ENCODE measurements around the gene CAMKMT.

DNA sequence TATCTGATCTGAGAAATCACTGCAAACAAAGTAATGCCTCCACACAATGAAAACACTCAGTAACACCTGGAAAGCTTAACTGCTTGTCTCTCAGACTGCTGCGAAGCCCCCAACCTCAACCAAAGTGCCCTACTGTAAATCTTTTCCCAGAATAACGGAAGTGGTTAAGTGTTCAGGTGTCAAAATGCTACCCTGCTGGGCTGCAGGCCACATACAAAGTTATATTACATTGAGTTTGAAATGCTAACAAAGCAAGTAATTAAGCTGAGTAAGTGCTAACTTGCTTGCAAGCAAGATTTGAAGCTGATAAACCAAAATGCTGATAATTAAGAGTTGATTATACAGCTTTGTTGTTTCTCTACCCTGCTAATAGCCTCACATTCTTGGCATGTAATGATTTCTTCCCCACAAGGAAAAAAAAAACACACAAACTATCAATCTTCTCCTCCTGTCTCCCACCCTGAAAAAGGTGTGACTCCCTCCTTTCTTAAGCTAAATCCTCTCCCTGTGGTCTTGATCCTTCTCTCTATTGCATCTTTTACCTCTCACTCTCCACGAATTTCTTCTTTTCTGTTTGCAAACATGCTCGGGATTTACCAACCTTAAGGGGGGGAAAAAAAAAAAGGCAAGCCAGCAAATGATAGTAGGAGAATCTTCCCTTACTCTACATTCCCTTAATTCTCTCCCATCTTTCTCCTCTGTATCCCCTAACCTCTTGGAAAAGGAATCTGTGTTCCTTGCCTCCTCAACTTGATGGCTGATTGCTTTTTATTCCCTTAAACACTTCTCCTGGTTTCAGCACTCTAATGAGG is 312.9 kb downstream of the CAMKMT start:
- TF ChIP-seq, protein P1, sequence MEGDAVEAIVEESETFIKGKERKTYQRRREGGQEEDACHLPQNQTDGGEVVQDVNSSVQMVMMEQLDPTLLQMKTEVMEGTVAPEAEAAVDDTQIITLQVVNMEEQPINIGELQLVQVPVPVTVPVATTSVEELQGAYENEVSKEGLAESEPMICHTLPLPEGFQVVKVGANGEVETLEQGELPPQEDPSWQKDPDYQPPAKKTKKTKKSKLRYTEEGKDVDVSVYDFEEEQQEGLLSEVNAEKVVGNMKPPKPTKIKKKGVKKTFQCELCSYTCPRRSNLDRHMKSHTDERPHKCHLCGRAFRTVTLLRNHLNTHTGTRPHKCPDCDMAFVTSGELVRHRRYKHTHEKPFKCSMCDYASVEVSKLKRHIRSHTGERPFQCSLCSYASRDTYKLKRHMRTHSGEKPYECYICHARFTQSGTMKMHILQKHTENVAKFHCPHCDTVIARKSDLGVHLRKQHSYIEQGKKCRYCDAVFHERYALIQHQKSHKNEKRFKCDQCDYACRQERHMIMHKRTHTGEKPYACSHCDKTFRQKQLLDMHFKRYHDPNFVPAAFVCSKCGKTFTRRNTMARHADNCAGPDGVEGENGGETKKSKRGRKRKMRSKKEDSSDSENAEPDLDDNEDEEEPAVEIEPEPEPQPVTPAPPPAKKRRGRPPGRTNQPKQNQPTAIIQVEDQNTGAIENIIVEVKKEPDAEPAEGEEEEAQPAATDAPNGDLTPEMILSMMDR (IDR thresholded peaks at IDR 0.05) = no peak
- TF ChIP-seq POLR2A (IDR thresholded peaks at IDR 0.05) = no peak

All from Peyer's patch (tissue), 4 donors.